AG20443 (cell line): ENCODE results near the gene OR10H2.
"Not testable (repeated sequence)": the region's sequence is repeated elsewhere in the genome, so short reads cannot be mapped to it uniquely, and the experiment has no call there.

Experiments used
- DNase-seq: peaks from one replicate; pipeline ENCODE4 v3.0.0; 2012; ENCODE audit warnings: low spot score, mixed read lengths

The OR10H2 gene

DNA sequence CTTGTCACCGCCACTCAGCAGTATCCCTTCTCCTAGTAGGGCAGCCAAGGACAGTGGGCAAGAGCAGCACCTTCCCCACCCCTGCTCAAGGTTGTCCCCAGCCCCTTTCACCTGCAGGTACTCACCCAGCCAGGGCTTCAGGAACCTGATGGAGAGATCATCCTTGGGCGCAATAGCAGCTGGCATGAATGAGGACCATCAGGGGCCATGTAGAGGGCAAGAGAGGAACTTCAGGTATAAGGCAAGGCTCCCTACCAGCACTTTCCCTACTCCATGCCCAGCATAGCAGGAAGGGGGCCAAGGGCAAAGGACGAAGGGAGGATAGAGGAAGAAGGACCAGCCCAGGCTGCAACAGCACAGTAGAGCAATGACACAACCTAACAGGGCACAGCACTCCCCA is 46.3 kb downstream of the OR10H2 start:
- DNase-seq, result not testable (repeated sequence)

DNA sequence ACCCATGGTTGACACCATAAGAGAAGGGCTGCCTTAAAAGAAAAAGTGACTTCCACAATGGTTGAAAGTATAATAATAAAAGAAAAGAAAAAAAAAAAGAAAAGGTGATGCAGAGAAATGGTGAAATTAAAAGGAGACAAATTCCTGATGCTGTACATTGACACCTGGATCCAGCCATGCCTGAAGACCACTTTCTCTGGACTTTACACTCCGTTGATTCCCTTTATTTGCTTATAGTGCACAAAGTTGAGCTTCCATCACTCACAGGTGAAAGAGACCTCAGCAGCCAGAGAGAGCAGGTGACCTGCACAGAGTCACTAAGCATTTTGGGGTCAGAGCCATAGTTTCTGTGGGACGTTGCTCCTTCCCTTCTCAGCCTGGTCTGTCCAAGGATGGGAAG is 47.4 kb downstream of the OR10H2 start:
- DNase-seq, result no peak

DNA sequence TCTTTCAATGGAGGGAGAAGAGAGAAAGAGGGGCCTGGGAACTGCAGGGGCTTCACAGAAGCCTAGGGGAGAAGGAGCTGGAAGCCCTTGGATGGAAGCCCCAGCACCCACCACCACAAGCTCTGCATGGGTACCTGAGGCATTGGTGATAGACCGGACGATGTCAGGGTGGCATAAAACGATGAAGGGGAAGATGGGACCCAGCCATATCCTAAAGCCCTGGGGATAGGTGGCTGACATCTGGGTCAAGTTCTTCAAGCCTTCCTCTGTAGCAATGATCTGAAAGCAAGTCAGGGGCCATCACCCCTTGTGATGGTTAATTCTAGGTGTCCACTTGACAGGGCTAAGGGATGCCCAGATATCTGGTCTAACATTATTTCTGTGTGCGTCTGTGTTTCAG is 48.4 kb downstream of the OR10H2 start:
- DNase-seq, result no peak

DNA sequence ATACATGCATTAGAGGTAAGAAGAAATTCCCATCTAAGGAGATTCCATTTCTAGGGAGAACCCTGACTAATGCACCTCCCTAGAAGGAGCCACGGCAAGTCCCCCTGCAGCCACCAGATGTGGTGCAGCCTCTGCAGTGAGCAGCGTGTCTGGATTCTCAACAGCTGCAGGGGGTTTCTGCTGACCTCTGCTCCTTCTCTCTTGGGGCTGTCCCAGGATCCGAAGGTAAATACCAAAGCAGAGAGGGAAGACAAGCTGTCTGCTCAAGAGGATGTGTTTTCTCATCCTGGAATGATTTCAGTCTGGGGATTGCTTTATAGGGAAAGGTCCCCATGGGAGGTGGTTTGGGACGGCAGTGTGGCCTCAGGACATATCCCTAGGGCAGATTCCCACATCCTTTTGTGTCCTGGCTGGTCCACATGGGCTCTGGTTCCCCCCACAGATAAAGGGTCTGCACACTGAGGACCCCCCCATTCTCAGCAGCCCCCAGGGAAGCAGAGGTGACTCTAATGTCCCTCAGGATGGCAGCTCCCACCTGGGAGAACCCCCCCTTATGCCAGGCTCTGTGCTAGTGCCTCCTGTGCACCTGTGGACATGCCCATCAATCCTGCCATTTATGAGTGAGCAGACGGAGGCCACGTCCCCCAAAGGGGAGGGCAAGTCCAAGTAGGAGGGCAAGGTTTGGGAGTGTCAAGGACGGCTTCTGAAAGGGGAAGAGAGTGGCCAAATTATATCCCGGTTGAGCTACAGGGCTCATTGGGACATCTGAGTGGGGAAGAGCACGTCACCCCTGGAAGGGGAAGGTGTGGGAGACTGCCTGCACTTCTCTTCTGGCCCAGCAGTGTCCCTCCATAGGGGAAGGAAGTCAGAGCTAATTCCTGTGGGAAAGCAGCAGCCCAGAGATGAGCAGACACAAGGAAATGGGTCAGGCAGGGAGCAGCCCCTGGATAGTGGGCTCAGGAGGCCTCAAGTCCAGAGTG is 49.5 kb downstream of the OR10H2 start:
- no peak for DNase-seq
